ENCODE results near the gene MYO16.
A peak's percentile ranks its signal among the peaks of the same experiment; 100 is the strongest.

MYO16 gene

GRCh38 chr13:109152941-109153340 lies 523.5 kb downstream of the MYO16 start:
- peaks cover 6% of the 10 kb centered on the region for H3K27me3 Mint-ChIP-seq (ENCODE audit: low read depth, poor library complexity)
- no peaks in the 10 kb centered on the region for H3K9me3 Mint-ChIP-seq
- H3K27ac Mint-ChIP-seq: no peak overlapping the region
- no peaks in the 10 kb centered on the region for H3K36me3 Mint-ChIP-seq (ENCODE audit: low read depth)
- H3K4me3 Mint-ChIP-seq: no peak overlapping the region
- DNase-seq: no peak
- no peak for TF ChIP-seq CTCF (IDR thresholded peaks at IDR 0.05)
- peaks cover 21% of the 10 kb centered on the region for H3K4me1 Mint-ChIP-seq

DNA sequence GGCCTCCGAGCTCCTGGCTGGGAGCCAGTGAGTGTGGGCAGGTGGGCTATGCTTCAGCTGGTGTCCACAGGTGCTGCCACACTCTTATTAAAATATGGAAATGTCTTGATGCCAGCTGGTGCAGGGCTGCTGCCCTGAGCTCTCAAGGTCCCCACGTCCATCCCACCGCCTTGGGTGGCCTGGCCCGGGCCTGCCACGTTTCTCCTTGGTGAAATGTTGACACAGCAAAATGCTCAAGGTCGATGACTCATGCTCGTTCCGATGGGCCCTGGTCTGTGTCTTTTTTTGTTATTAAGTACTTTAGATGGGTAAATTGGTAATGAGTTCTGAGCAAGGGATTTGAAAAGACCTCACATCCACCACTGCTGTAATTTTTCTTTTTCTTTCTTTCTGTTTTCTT lies 524.7 kb downstream of the MYO16 start:
- Mint-ChIP-seq H3K4me3 (no peak overlapping the region), H3K36me3 (ENCODE audit: low read depth) (no peaks in the 10 kb centered on the region)

GRCh38 chr13:109154546-109154945 lies 525.1 kb downstream of the MYO16 start:
- peaks cover 25% of the 10 kb centered on the region for H3K4me1 Mint-ChIP-seq
- no peak overlapping the region for H3K4me3 Mint-ChIP-seq
- TF ChIP-seq CTCF (IDR thresholded peaks at IDR 0.05): no peak
- no peak for DNase-seq
- no peaks in the 10 kb centered on the region for H3K9me3 Mint-ChIP-seq
- no peaks in the 10 kb centered on the region for H3K36me3 Mint-ChIP-seq (ENCODE audit: low read depth)
- H3K27me3 Mint-ChIP-seq (ENCODE audit: low read depth, poor library complexity): peaks cover 9% of the 10 kb centered on the region
- no peak overlapping the region for H3K27ac Mint-ChIP-seq

More for the DNA sequence above, 524.7 kb downstream of the MYO16 start:
- H3K27ac Mint-ChIP-seq: no peak overlapping the region
- TF ChIP-seq CTCF (IDR thresholded peaks at IDR 0.05): no peak
- H3K9me3 Mint-ChIP-seq: no peaks in the 10 kb centered on the region
- H3K27me3 Mint-ChIP-seq (ENCODE audit: low read depth, poor library complexity): peaks cover 9% of the 10 kb centered on the region
- no peak for DNase-seq
- peaks cover 25% of the 10 kb centered on the region for H3K4me1 Mint-ChIP-seq

DNA sequence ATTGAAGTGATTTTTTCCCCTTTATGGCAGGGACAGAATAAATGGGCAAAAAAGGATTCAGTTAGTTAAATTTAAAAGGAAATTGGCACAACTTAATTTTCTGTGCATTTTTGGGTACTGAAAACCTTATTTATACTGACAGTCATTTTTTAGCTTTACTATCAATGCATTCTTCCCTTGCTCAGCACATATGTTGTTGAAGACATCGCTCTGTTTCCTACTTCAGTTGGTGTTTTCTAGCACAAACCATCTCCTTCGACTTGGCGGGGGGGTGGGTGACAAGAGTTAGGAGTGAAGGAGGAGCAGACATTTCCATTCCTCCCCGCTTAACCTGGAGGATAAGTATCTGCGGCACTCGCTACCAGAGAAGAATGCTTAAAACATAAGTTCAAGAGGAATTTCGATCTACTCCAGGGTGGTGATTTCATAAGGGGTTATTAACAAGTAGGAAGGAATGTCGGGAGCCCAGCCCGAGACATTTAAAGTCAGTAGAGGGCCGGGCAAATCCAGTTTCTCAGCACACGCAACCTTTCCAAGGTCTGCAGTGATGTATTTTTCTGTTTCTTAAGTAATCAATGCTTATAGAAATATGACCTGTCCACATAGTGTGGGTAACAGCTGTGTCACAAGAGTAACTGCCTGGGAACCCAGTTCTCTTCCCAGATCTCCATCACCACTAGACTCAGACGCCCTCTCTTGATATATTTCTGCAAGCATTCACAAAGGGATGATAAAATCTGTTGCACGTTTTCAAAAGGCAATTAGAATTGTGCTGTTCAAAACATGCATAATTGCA lies 525.8 kb downstream of the MYO16 start:
- no peak for DNase-seq
- Mint-ChIP-seq H3K27ac (peak overlapping the region; percentile 41), H3K36me3 (ENCODE audit: low read depth) (no peaks in the 10 kb centered on the region), H3K4me3 (no peak overlapping the region), H3K9me3 (no peaks in the 10 kb centered on the region), H3K4me1 (peaks cover 25% of the 10 kb centered on the region), H3K27me3 (ENCODE audit: low read depth, poor library complexity) (peaks cover 9% of the 10 kb centered on the region)
- no peak for TF ChIP-seq CTCF (IDR thresholded peaks at IDR 0.05)

GRCh38 chr13:109156181-109156935 lies 526.9 kb downstream of the MYO16 start:
- Mint-ChIP-seq H3K36me3 (ENCODE audit: low read depth) (no peaks in the 10 kb centered on the region), H3K9me3 (no peaks in the 10 kb centered on the region), H3K4me3 (no peak overlapping the region), H3K4me1 (peaks cover 25% of the 10 kb centered on the region), H3K27me3 (ENCODE audit: low read depth, poor library complexity) (peaks cover 9% of the 10 kb centered on the region), H3K27ac (no peak overlapping the region)
- TF ChIP-seq CTCF (IDR thresholded peaks at IDR 0.05): no peak
- DNase-seq: no peak

All from nephron progenitor cell (in vitro differentiated cells).